HG03575 (cell line): ENCODE measurements around the gene PARP4.
"Not testable (repeated sequence)": the region's sequence is repeated elsewhere in the genome, so short reads cannot be mapped to it uniquely, and the experiment has no call there.

Source experiments
- ATAC-seq: cut with Tn5 transposase; IDR thresholded peaks from one replicate; pipeline ENCODE4 v1.9.1; 2021; ENCODE audit not compliant: unreplicated experiment, insufficient number of reproducible peaks, low FRiP score; ENCODE audit errors: extremely low read depth

Gene PARP4

DNA sequence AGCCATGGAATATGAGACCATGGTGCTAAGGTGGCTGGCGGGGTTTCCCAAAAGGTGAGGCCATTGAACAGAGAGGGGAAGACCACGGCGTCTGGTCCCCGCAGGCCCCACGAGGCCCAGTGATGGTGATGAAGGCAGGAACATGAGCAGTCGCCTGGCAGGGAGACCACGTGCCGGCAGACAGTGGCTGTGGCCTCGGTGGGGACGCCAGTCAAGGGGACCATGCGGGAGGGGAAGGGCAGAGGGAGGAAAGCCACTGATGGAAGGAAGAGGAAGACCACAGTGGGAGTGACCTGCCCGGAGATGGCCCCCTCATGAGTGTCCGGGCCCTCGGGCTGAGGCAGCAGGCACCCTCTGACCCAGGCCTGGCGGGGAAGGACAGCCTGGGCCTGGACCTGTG is 127.6 kb downstream of the PARP4 start:
- not testable (repeated sequence) for ATAC-seq

DNA sequence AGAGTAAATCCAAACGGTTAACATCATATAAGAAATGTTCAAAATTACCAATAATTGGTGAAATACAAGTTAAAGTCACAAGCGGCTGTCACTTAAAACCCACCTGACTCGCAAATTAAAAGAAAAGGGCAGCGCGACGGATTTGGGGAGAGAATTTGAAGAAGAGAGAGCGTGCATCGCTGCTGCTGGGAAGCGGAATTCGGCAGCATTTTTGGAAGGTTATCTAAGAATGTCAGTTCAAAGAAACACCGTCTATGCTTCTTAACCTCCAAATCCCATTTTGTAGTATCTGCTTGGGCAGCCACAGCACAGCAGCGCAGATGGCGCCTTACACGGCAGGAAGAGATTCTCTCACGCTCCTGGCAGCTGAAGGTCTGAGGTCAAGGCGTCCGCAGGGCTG is 128.5 kb downstream of the PARP4 start:
- not testable (repeated sequence) for ATAC-seq

DNA sequence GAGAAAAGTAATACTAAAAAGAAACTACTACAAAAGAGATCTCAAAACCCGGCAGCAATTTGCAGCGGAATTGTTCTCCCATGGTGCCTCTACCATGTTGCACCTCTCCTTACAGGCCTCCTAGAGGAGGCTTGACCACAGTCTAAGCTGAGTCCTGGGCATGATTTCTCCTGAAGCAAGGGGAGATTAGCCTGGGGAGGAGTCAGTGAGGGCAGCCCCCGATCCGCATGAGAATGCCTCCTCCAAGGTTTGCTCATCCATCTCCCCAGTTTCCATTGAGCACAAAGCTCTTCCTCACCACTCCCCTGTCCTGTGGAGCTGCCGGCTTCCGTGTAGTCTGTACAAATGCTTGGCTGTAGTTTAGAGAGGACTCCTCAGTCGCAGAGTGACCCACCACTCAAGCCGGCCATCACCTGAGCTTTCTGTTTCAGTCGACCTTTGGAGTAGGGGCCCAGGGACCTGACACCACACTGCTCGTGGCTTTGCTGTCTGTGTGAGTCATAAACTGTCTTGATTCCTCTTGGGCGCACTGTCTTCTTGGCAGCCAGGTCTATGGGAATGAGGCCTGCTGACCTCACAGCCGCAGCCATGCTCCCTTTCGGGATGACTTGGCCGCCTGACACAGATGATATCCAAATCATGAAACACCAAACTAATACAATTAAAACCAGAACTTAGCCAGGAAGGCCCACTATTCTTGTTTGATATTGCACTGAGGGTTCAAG is 130.9 kb downstream of the PARP4 start:
- ATAC-seq = no peak

DNA sequence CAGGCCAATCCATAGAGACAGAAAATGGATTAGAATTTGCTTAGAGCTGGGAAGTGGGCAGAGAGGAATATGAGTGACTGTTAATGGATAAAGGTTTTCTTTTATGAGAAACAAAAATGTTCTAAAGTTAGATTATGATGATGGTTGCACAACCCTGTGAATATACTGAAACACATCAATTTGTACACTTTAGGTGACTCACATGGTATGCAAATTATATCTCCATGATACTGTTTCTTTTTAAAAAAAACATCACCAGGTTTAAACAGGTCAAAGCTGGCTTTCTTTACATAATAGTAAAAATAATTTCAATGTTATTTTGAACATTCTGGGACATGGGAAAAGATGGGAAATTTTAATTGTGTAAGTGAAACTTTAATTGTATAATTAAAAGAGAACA is 131.7 kb downstream of the PARP4 start:
- ATAC-seq = not testable (repeated sequence)

DNA sequence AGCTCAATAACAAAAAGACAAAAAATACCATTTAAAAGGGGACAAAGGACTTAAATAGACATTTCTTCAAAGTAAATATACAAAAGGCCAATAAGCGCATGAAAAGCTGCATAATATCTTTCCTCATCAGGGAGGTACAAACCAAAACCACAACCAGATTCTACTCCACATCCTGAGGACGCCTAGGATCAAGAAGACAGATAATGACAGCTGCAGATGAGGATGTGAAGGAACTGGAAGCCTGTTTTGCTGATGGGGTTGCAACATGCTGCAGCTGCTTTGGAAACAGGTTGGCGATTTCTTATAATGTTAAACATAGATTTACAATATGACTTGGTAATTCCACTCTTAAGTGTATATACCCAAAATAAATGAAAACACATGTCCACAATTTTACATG is 132.4 kb downstream of the PARP4 start:
- ATAC-seq = not testable (repeated sequence)

DNA sequence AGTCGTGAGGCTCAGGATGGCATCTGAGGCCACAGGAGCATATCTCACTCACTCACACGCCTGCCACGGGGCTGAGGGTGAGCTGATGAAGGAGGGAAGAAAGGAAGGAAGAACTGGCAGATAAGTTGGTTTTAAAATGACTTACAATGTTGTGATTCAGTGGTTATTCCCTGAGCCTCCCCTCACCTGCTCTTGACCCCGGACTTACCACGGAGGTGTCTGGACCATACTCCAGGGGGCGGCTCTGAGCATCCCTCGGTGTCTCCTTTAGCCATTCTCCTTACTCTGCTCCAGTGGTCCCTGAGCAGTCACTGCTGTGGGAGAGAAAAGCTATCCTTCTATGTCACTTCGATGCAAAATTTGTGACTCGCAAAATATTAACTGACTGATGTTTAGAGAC is 141.3 kb downstream of the PARP4 start:
- not testable (repeated sequence) for ATAC-seq
